Amygdala (tissue), 56 donors: ENCODE data around the gene SEPTIN5.
"Not testable (repeated sequence)": the region's sequence is repeated elsewhere in the genome, so short reads cannot be mapped to it uniquely, and the experiment has no call there.

Experiments used
- DNase-seq, 56 donors: peaks; one replicate each; lab custom pipeline; 2025; lab: John Stamatoyannopoulos, UW

SEPTIN5 gene

GRCh38 chr22:19680287-19680881 lies 33.9 kb upstream of the SEPTIN5 start:
- no peak for DNase-seq

- DNase-seq = no peak
These were observed 33.1 kb upstream of the SEPTIN5 start for GRCh38 chr22:19680911-19681862.

GRCh38 chr22:19681863-19682245 lies 32.4 kb upstream of the SEPTIN5 start:
- DNase-seq = no peak

- DNase-seq = no peak
These were observed 27.4 kb upstream of the SEPTIN5 start for GRCh38 chr22:19686946-19687345.

- DNase-seq = no peak
These were observed 26.6 kb upstream of the SEPTIN5 start for GRCh38 chr22:19687561-19688300.

GRCh38 chr22:19688301-19689290 lies 25.7 kb upstream of the SEPTIN5 start:
- no peak for DNase-seq

GRCh38 chr22:19689408-19689807 lies 24.9 kb upstream of the SEPTIN5 start:
- no peak for DNase-seq

GRCh38 chr22:19691007-19691720 lies 23.1 kb upstream of the SEPTIN5 start:
- DNase-seq = no peak

GRCh38 chr22:19691721-19692341 lies 22.5 kb upstream of the SEPTIN5 start:
- no peak for DNase-seq

GRCh38 chr22:19693581-19693980 lies 20.7 kb upstream of the SEPTIN5 start:
- no peak for DNase-seq

GRCh38 chr22:19693981-19694670 lies 20.2 kb upstream of the SEPTIN5 start:
- no peak for DNase-seq

- DNase-seq = no peak
These were observed 19.6 kb upstream of the SEPTIN5 start for GRCh38 chr22:19694696-19695095.

- DNase-seq = no peak
These were observed 17.6 kb upstream of the SEPTIN5 start for GRCh38 chr22:19696504-19697276.

GRCh38 chr22:19697871-19698270 lies 16.4 kb upstream of the SEPTIN5 start:
- not testable (repeated sequence) for DNase-seq

GRCh38 chr22:19700790-19701419 lies 13.4 kb upstream of the SEPTIN5 start:
- no peak for DNase-seq

GRCh38 chr22:19701420-19702145 lies 12.7 kb upstream of the SEPTIN5 start:
- no peak for DNase-seq
